GM12873 (cell line): ENCODE data around the gene AADACL4.

Experiments
- CTCF ChIP-seq: IDR thresholded peaks from 2 replicates; pipeline ENCODE4 v1.5.1; 2012; ENCODE audit warnings: low read depth, mild to moderate bottlenecking, moderate library complexity, low read length, control low read depth; ENCODE audit not compliant: insufficient read depth; ENCODE audit errors: missing control alignments

AADACL4 gene

GRCh38 chr1:12617901-12618660, 25.8 kb upstream of the AADACL4 start, which contains the start of gene DHRS3:
DHRS3 (minus strand) TSS chr1:12618210; CDS start chr1:12617348, 862 bp downstream.
- no peak for TF ChIP-seq CTCF

DNA sequence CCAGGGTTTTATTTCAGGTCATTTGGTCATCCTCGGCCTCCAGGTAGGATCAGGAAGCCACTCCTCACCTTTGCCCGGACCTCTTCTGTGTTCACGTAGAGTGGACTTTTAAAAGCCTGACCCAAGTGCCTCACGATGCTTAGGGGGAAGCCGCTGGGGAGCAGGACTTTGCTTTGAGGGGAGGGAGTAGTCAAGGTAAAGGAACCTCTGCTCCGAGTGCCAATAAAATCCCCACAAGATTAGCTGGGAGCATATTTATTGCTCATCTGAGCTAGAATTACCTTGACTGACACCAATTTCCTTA, 25.3 kb upstream of the AADACL4 start:
- TF ChIP-seq CTCF, result no peak

- TF ChIP-seq CTCF, result no peak
Observed at GRCh38 chr1:12618965-12619791, 24.7 kb upstream of the AADACL4 start.

GRCh38 chr1:12619792-12620487, 23.9 kb upstream of the AADACL4 start:
- TF ChIP-seq CTCF, result peak; percentile 98

- TF ChIP-seq CTCF, result no peak
Observed at GRCh38 chr1:12620488-12620865, 23.4 kb upstream of the AADACL4 start.

GRCh38 chr1:12620931-12621330, 23.0 kb upstream of the AADACL4 start:
- TF ChIP-seq CTCF, result no peak
